Retina (tissue), 1 donor: ENCODE measurements around the gene COTL1.

ENCODE experiments used
- DNase-seq: peaks from one replicate; pipeline ENCODE4 v3.0.0-alpha.2; 2016

The COTL1 gene

DNA sequence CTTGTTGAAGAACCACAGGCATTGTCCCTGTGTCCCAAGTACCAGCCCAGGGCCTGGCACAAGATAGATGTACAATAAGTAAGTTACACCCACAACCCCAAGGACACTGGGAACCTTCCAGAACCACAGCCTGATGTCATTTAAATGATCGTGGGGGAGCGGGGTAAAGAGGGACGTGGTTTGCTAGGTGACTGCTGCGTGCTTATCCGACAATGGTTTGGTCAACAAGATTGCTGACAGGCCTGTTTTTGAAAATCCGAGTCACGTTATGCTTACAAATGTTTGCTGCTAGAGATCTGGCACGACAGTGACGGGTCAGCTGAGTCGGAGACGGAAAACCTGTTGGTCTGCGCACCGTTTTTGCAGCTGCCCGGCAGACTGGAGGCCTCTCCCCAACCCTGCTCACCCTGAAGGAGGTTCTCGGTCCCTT is 22.8 kb downstream of the COTL1 start:
- no peak for DNase-seq

DNA sequence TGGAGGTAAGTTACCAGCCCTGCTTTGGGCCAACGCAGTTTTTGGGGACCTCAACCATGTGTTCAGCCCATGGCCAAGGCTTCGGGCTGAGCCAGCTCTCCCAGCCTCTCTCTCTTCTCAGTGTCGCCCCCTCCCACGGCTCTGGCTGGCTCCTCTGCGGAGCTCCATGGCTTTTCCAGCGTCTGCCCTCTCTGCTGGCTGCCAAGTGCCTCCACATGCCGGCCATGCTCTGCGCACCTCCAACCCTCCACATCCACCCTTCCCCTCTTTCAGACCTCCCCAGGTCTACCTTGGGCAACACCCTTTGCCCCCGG is 23.2 kb downstream of the COTL1 start:
- DNase-seq, result no peak

DNA sequence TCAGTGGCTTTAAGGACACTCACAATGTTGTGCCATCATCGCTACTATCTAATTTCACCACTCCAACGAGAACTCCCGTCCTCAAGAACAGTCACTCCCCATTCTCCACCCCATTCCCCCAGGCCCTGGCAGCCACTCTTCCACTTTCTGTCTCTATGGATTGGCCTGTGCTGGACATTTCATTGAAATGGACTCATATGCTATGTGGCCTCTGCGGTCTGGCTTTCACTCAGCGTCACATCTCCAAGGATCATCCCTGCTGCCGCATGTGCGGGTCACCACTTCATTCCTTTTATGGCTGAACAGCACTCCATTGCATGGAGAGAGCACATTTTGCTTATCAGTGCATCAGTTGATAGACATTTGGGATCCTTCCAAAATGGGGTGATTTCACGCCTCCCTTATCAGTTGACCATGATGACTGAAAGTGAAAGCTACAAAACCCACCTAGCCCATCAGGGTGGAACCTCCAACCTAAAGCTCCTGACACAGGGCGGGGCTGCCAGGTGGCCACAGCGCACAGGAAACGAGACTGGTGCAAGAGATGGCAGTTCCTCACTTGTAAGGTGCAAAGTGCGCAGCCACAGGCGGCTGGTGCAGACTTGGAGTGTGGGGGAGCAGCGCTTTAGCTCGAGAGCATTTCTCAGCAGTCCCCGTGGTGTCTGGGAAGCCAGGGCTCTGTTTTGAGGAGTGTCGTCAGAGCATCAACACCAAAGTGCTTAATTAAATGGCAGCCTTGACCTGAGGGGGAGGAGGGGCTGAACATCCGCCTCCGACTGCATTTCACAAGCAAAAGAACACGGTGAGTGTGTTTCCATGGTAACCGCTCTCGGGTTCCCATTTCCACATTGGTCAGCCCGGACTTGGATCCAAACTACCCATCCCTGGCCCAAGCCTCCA is 23.8 kb downstream of the COTL1 start:
- peak; percentile 67 for DNase-seq

DNA sequence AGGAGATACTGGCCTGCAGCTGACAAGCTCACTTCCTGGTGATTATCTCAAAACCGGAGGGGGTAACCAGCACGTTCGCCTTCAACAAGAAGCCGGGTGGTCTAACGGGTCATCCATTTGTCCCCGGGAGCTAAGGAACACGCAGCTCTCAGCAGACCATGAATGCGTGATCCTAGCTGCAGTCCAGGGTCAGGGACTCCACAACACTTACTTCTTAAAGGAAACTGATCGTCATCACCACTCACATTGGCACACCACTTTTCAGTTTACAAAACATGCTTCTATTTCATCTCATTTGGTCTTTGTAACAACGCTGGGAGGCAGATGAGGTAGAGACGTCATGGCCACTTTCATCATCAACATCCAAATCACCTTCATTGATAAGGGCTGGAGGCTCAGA is 25.2 kb downstream of the COTL1 start:
- peak; percentile 36 for DNase-seq

DNA sequence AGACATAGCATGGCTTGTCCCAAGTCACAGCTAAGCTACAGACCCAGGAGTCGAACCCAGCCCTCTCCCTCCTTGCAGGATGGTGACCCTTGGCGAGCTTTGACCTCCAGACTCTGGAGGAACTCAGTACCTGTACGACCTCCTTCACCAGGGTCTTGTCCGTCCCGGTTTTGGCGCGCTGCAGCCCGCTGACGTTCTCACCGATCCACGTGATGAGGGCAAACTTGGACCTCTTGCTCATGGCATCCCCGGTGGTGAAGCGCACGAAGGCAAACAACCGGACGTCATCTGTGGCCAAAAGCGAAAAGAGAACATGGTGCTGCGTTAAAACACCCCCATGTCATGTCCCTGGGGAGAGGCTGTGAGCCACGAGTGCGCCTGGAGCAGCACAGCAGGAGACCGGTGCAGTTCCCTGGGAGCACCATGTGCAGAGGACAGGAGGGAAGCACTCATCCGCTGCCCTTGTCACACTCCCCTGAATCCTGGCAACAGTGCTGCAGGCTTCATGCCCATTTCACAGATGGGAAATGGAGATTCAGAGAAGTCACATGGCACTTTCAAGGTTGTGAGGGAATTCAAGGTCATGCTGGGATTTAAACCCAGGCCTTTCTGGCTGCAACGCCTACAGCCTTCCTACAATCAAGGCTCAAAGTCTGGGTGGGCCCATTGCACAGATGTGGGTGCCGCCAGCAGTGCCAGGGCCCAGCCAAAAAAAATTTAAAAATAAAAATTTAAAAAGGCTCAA is 27.7 kb downstream of the COTL1 start:
- no peak for DNase-seq

DNA sequence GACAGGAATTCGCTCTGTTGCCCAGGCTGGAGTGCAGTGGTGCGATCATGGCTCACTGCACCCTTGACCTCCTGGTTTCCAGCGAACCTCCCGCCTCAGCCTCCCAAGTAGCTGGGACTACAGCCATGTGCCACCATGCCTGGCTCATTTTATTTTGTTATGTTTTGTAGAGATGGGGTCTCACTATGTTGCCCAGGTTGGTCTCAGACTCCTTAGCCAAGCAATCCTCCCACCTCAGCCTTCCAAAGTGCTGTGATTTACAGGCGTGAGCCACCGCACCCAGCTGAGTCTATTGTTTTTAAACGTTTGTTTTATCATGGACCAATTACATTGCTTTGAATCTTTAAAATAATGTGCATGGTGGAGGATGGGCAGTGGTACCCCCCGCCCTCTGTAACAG is 28.9 kb downstream of the COTL1 start:
- no peak for DNase-seq

DNA sequence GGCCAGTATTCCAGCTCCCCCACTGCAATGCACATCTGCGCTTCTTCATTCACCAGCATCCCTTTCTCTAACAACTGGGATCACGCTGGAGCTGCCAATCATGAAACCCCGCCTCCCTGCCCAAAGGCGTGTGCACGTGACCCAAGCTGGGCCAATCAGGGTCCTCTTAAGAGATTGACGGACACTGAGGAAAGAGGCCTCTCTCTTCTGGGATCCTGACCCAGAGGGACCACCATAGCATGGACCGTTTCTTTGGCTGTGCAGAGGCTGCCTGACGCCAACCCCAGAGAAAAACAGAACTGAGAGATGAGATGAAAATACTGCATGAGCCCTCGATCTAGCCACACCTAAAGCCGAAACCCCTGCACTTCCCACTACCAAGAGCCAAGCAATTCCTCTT is 32.0 kb downstream of the COTL1 start:
- peak; percentile 78 for DNase-seq

DNA sequence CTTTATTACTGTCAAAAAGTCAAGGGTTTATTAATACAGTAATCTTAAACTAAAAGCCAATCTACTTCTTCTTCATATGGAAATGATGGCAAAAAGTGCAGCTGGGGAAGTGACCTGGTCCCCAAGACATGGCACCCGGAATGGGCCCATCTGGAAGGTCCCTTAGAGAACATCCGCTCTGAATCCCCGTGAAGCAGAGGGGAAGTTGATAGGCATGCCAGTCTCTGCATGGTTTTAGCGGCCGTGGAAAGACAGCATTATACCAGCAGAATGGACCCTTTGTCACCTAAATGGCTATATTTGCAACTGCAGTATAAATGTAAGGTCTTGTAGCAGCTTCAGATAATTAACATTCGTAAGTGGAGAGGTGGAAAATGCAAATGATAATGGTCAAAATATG is 32.4 kb downstream of the COTL1 start:
- DNase-seq, result no peak

DNA sequence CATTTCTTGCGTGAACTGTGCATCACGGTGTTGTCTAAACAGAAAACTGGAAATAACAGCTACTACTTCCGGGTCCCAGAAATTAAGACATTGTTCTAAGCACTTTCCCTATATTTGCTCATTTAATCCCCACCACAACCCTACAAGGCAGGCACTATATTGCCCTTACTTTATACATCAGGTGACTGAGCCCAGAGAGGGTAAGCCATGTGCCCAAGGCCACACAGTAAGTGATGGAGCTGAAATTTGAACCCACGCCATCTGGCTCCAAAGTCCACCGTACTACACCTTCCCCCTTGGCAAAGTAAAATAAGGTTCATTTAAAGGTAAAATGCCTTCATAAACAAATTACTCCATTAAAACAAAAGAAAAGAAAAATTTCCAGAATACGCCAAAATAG is 33.2 kb downstream of the COTL1 start:
- DNase-seq, result no peak

DNA sequence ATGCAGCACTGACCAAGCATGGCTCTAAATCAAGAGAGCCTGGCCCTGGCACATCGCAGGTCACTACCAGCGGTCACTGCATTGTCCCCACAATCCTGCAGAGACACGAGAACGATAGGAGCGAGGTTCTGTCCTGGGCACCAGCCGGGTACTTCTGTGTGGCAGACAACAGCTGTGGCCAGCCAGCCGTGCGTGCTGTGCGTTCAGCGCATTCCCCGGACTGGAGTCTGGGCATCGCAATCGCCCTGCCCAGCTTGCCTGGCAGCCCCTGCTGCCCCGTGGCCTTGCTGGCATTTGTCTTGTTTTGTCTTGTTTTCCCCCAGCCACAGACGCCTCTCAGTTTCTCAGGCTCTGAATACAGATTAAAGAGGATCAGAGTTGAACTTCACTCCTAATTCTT is 33.9 kb downstream of the COTL1 start:
- no peak for DNase-seq

DNA sequence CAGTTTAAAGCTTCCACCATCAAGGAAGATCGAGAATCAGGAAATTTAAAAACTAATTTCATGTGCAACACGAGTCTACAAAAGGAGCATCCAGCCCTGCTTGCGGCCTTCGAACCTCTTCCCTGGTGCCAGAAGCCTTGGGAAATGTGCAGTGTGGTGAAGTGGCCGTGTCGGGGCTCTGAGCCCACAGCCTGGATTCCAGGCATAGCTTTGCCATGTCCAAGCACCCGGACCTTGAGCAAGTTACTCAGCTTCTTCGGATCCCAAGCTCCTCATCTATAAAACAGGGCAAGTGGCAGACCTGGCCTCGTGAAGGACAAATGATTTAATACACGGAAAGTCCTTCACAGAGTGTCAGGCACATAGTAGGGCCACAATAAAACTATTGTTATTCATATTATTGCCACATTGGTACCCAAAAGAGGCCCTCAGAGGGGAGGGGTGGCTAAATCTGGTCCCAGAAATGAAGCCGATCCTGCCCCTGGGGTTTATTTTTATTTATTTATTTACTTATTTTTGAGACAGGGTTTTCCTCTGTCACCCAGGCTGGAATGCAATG is 34.8 kb downstream of the COTL1 start:
- DNase-seq, result no peak

DNA sequence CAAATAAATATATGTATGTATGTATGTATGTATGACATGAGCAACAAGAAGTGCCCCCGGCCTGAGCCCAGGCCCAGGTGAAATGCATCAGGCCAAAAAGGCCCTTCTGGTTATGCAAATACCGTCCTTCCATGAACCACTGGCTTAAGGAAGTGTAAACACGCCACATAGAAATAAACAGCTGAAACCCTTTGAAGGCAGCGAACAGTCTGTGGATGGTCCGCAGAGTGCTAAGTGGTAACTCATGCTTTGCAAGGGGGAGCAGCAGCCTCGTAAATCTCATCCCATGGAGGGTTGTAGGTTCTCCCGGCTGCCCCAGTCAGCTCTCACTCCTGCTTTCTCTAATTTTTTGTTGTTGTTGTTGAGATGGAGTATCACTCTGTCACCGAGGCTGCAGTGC is 36.7 kb downstream of the COTL1 start:
- DNase-seq, result no peak

DNA sequence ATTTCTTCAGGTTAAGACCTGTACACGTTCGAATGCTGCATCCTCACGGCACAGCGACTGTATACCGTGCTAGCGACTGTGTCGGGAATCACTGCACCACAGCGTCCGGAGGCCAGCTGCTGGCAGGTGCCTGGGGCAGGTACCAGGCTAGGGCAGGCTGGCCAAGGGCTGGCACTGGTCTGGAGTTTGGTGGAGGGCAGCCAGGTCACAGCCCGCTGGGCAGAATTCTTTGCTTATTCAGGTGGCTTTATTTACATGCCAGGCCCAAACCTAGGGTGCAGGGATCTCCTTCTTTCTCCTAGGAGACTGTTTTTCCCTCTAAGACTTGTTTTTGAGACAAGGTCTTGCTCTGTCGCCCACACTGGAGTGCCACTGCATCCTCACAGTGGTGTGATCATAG is 37.9 kb downstream of the COTL1 start:
- DNase-seq, result no peak

DNA sequence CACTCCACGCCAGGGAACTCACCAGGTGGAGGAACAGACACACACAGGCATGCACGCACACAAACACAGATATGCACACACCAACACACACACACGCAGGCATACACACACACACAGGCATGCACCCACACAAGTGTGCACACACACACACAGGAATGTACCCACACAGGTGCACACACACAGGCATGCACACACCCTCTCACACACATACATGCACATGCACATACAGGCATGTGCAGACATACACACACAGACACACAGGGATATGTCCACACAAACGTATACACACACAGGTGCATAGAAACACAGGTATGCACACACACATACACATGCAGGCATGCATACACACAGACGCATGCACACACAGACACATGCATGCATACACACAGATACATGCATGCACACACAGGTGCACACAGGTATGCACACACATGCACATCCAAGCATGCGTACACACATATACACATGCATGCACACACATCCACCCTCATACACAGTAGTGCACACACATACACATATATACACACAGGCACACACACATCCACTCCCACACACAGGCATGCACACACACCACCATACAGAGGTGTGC is 39.2 kb downstream of the COTL1 start:
- DNase-seq, result no peak

DNA sequence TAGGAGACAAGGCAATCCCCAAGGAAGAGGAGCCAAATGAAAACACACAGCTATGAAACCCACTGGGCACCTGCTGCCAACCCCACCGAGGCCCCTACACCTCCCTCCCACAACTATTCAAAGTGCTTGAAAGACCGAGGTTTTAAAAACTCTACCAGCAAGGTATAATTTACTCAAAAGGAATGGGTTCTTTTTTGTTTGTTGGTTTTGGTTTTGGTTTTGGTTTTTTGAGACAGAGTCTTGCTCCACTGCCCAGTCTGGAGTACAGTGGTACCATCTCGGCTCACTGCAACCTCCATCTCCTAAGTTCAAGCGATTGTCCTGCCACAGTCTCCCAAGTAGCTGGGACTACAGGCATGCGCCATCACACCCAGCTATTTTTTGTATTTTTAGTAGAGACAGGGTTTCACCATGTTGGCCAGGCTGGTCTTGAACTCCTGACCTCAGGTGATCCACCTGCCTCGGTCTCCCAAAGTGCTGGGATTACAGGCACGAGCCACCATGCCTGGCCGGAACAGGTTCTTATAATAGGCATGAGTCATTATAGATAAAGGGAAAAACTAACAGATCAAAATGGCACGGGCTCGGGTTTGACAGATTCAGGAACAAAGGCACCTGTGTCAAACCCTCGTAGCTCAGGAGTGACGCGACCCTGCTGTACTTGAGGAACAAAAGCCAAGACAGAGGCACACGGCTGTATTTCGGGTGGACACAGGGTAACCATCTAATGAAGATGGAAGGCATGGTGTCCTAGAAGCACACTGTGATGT is 40.7 kb downstream of the COTL1 start:
- no peak for DNase-seq

DNA sequence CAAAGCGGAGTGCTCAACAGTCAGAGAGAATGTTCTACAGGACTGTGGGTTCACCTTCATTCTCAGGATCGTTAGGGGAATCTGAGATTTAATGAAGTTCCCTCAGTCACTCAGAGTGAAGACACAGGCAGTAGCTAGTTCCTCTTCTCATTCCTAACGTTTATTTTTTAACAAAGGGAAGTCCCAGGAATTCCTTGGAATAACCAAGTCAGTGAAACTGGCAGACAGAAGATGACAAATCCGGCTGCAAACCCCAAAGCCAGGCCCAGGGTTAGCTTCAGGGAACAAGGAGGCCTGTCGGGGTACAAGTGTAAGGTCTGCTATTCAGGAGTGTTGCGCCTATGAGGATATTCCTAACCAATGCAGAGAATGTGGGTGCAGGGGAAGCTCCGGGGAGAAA is 42.0 kb downstream of the COTL1 start:
- no peak for DNase-seq

DNA sequence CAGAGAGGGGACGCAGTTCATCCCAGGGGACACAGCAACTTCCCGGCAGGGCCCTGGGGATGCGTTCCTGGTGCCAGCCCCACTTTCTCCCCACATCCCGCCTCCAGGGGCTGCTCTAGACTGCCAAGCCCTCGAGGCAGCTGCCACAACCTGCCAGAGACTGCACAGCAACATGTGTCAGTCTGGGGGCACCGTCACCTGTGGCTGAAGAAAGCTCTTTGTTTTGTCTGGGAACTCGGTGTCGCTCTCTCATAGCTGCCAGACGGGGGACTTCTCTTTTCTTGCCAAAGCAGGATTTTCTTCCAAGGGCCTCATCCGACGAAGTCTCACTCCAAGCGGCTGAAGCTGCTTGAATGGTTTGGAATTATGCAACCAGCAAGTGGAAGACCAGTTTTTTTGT is 43.7 kb downstream of the COTL1 start:
- DNase-seq, result no peak

DNA sequence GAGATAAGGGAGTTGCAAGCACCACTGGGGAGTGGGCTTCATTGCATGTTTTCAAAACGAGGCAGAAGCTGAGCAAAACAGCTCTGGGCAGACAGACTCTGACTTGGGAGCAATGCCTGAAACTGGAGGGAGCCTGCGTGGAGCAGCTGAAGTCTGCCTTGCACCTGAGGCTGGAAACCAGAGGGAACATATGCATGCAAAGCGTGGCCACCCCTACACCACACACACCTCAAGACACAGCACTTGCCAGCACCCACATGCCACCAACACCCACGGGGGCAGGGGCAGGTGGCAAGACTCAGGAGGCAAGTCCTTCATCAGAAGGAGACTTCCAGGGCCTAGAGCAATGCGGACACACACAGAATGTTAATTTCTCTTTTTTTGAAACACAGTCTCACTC is 45.8 kb downstream of the COTL1 start:
- no peak for DNase-seq

DNA sequence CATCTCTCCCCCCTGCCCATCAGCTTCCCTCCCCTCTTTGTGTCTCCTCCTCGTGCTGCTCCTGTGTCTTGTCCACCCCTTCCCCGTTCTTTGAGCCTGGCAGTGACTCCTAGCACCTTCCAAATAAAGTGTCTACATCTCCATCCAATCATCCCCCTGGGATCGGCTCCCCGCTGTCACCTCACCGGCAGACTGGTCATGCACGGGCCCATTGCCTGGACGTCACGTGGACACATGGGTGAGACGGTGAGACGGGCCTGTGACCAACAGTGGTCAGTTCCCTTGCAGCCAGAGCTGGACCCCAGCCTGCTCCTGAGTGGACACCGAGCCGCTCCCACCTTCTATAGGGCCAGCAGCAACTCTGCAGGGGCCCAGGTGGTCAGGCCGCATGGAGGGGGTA is 46.4 kb downstream of the COTL1 start:
- DNase-seq, result no peak

DNA sequence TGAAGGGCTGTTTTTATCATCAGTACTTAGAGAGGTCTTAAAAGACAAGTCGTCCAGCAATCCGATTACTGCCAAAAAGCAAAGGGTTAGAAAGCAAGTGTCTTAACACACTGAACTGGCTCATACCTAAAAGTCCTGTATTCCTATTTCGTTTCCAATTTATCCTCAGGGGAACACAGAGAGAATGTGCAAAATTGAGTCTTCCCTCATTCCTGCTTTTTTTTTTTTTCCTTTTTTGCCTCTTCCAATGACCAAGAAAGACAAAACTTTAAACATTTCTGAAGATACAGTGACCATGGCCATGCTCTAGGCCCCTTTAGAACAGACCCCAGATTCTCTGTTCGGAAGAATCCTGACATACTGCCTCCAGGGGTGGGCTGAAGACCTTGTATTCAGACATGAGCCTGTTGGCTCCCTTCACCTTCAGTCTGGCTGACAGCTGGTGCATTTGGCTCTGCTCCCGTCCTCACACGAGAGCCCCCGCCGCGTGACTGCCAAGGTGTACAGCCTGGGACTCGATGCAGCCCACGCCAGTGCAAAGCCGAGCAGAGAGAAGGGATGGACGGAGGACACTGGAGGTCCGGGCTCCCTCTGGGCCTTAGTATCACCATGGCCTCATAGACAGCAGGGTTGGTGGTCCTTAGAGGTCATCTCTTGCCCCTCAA is 47.0 kb downstream of the COTL1 start:
- no peak for DNase-seq

DNA sequence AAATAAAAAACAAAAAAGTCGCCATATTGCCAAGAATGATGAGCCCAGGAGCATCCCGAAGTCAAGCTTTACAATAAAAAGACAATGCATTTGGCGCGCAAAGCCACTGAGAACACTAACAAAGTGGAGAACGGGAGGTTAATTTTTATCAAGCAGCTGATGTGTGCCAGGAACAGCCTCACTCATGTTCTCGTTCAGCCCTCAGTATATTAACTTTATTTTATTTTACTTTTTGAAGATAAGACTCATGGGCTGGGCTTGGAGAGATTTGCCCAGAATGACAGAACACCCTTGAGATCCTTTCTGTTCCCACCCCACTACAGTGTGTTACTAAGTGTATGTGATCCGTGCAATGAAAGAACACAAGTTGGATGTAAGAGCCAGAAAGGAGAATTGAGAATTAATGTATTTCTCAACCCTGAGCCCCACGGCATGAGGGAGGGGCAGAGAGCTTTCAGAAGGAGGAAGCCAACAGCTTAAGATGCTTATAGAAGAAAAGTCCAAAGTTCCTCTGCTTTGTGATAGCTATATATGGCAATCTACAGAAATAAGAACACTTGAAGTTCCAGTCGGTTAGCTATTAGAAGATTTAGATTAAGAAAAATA is 48.4 kb downstream of the COTL1 start:
- DNase-seq, result no peak

DNA sequence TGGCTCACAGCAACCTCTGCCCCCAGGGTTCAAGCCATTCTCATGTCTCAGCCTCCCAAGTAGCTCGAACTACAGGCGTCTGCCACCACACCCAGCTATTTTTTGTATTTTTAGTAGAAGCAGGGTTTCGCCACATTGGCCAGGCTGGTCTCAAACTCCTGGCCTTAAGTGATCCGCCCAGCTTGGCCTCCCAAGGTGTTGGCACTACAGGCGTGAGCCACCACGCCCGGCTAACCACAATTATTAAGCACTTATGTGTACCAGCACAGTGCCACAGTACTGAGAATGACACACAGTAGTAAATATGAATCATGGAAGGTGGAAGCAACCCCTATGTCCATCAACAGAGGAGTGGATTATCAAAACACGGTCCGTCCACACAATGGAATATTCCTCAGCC is 49.8 kb downstream of the COTL1 start:
- DNase-seq, result no peak
